SK-N-SH (cell line): ENCODE results near the gene RNF212.

Experiments
- CTCF ChIP-seq: fragments of 200-600 bp; sonication (generic); IDR thresholded peaks from 2 replicates; pipeline ENCODE4 v1.6.1; 2017; ENCODE audit warnings: antibody characterized with exemption, mild to moderate bottlenecking, moderate library complexity
- ELF1 ChIP-seq: IDR thresholded peaks from 2 replicates; pipeline ENCODE4 v1.4.0; 2012
- EP300 ChIP-seq, 2 experiments: IDR thresholded peaks; 2 replicates each; pipeline versions ENCODE4 v1.4.0 to v1.6.1; 2012; ENCODE audit warnings: borderline replicate concordance in 1 of 2, low read depth in 1 of 2, low read length in 1 of 2
- JUND ChIP-seq: IDR thresholded peaks from 2 replicates; pipeline ENCODE4 v1.4.0; 2012
- MAX ChIP-seq: IDR thresholded peaks from 2 replicates; pipeline ENCODE4 v1.4.0; 2012; ENCODE audit warnings: low read depth
- NFIC ChIP-seq: IDR thresholded peaks from 2 replicates; pipeline ENCODE4 v1.4.0; 2012; ENCODE audit warnings: borderline replicate concordance
- POLR2AphosphoS5 ChIP-seq: IDR thresholded peaks from 2 replicates; pipeline ENCODE4 v1.6.1; 2012; ENCODE audit warnings: low read depth, low read length
- RAD21 ChIP-seq: IDR thresholded peaks from 2 replicates; pipeline ENCODE4 v1.6.1; 2012; ENCODE audit warnings: mild to moderate bottlenecking, low read length
- RCOR1 ChIP-seq: fragments of 150-350 bp; IDR thresholded peaks from 2 replicates; pipeline ENCODE4 v1.6.1; 2017; ENCODE audit warnings: antibody characterized with exemption, low read length
- SIN3A ChIP-seq: IDR thresholded peaks from 2 replicates; pipeline ENCODE4 v1.6.1; 2012; ENCODE audit warnings: low read depth, mild to moderate bottlenecking, low read length, moderate library complexity, borderline replicate concordance
- TEAD4 ChIP-seq: IDR thresholded peaks from 2 replicates; pipeline ENCODE4 v1.4.0; 2012; ENCODE audit warnings: mild to moderate bottlenecking, borderline replicate concordance; ENCODE audit not compliant: insufficient read depth
- USF2 ChIP-seq: fragments of 150-350 bp; IDR thresholded peaks from 2 replicates; pipeline ENCODE4 v1.6.1; 2017; ENCODE audit warnings: antibody characterized with exemption, low read length, low read depth, borderline replicate concordance
- YY1 ChIP-seq: IDR thresholded peaks from 2 replicates; pipeline ENCODE4 v1.4.0; 2012; ENCODE audit warnings: low read depth, mild to moderate bottlenecking
- TF ChIP-seq, protein P1 (sequence below): IDR thresholded peaks from 2 replicates; pipeline ENCODE4 v1.6.1; 2012; ENCODE audit warnings: mild to moderate bottlenecking, low read depth, low read length, moderate library complexity

GRCh38 chr4:1139860-1140259 lies 26.5 kb upstream of the RNF212 start:
- TF ChIP-seq CTCF (no peak), RAD21 (no peak), POLR2AphosphoS5 (no peak), ELF1 (no peak), RCOR1 (no peak), EP300 (IDR thresholded peaks at IDR 0.05; ENCODE audit: borderline replicate concordance in 1 of 2, low read depth in 1 of 2, low read length in 1 of 2) (no peak), SIN3A (no peak), YY1 (no peak), MAX (no peak), TEAD4 (no peak), USF2 (no peak), NFIC (no peak), JUND (no peak)
- TF ChIP-seq, protein P1, sequence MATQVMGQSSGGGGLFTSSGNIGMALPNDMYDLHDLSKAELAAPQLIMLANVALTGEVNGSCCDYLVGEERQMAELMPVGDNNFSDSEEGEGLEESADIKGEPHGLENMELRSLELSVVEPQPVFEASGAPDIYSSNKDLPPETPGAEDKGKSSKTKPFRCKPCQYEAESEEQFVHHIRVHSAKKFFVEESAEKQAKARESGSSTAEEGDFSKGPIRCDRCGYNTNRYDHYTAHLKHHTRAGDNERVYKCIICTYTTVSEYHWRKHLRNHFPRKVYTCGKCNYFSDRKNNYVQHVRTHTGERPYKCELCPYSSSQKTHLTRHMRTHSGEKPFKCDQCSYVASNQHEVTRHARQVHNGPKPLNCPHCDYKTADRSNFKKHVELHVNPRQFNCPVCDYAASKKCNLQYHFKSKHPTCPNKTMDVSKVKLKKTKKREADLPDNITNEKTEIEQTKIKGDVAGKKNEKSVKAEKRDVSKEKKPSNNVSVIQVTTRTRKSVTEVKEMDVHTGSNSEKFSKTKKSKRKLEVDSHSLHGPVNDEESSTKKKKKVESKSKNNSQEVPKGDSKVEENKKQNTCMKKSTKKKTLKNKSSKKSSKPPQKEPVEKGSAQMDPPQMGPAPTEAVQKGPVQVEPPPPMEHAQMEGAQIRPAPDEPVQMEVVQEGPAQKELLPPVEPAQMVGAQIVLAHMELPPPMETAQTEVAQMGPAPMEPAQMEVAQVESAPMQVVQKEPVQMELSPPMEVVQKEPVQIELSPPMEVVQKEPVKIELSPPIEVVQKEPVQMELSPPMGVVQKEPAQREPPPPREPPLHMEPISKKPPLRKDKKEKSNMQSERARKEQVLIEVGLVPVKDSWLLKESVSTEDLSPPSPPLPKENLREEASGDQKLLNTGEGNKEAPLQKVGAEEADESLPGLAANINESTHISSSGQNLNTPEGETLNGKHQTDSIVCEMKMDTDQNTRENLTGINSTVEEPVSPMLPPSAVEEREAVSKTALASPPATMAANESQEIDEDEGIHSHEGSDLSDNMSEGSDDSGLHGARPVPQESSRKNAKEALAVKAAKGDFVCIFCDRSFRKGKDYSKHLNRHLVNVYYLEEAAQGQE: no peak
